Endometrial microvascular endothelial cells (primary cell): ENCODE measurements around the gene TLR4. TPM values are rescaled to one million over a fixed set of nuclear protein-coding genes. Genes with fewer than 3 reads are reported as not detected.

Experiments used
- in situ Hi-C: cut with HindIII; loops from 2 replicates; pipeline ENCODE4 v1.10.0; 2017; ENCODE audit warnings: low sequenced_read_pairs, low pct_unique_long_range_greater_than_20kb; ENCODE audit errors: inconsistent ontology term
- total RNA-seq: library from RNA; depleted of rRNA; stranded (reverse); fragments of >200 nt; gene quantifications from one replicate; pipeline ENCODE4 v1.2.3, GENCODE V29; 2015; ENCODE audit errors: inconsistent ontology term

TLR4 gene
- 55.4 TPM for total RNA-seq

GRCh38 chr9:117704024-117704575, at the start of gene TLR4:
Gene TLR4 (plus strand): TSS chr9:117704403. CDS start chr9:117704473, 70 bp downstream.
- in situ Hi-C loops: no loop called here

DNA sequence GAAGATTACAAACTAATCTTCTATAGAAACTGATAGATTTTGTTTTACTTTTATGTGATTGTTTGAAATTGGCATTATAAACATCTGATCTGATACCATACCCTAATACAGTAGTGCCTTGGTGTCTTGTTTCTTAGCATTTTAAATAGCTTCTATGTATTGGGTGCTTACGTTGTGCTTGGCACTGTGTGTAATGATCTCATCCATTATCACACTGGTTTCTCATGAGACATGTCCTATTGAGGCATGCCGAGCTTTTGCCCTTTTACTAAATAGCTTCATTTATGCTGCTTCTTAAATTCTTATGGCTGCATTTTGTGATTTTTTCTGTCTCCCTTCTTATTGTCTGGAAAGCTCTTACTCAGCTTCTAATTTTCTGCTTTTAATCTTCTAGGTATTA, 48.2 kb upstream of the TLR4 start:
- in situ Hi-C loops: no loop called here

DNA sequence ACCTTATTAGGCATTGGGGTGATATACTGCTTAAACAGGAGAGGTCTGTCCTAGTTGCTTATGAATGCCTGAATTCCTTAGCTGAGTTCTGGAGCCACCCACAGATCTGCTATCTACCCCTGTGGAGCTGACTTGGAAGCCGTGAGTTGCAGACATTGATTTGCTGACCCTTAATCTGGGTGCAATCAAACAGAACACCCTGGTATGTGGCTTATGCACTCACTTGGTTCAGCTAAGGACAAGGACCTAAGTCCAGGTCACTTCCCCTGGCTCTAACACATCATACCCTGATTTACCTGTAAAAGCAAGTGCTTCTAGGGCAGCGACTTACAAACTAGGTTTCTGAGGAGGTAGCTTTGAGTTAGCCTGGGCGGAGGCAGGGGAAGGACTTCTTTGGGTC, 41.6 kb upstream of the TLR4 start:
- in situ Hi-C loops: no loop called here

DNA sequence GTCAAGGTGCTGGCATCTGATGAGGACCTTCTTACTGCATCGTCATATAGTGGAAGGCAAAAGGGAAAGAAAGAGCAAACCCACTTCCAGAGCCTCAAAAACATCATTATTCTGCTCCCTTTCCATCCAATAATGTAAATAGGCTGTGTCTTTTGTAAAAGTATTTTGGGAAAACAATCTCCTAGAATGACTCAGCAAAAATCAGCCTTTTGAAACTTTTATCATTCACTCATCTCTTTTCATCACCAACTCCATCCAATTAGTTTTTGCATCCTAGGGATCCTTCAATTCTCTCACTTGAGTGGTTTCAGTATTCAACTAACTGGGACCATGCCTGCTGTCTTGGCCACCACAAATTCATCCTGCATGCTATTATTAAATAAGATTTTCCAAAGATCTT, 39.8 kb upstream of the TLR4 start:
- in situ Hi-C loops: no loop called here

DNA sequence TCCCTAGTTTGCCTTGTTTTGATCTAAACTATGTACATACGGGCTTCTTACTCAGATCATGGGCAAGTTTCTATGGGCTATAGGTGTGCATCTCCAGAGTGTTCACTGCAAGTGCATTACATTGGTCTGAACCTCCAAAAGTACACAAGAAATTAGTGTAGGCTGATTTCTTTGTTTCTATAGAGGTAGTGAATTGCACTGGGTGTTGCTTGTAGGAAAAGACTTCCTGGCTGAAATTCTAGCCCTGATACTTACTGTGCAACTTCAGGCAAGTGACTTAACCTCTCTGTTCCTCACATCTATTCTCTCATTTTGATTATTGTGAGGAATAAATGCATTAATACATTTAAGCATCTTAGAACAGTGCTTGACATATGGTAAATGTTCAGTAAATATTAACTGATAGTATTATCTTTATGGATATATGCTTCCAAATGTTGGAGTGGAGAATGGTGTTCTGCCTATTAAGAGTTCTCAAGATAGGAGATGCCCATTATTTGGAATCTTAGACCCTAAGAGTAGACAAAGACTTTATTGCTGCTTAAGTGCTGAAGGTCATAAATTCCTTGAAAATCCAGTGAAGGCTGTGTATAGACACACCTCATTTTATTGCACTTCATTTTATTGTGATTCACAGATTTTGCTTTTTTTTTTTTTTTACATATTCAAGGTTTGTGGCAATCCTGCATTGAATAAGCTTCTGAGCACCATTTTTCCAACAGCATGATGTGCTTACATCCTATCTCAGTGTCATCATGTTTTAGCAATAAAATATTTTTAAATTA, 38.4 kb upstream of the TLR4 start:
- in situ Hi-C loops: no loop called here

GRCh38 chr9:117671468-117671867, 32.7 kb upstream of the TLR4 start:
- in situ Hi-C loops: no loop called here

DNA sequence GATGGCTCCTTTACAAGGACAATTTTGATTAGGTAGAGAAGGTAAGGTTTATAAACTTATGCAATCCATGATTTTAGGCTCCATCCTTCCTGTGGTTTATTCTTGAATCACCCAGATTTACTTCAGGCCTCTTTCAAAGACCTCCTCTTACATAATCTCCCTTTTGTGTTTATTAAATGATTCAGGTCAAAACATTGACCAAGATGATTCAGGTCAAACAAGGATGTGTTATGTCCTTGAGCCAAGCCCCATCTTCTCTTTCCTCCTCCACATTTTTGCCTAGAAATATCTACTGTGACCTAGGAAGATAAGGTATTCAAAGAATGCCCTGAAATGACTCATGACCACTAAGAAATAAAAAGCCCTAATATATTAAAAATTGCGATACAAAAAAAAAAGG, 31.8 kb upstream of the TLR4 start:
- in situ Hi-C loops: no loop called here

GRCh38 chr9:117677572-117677971, 26.6 kb upstream of the TLR4 start:
- in situ Hi-C loops: no loop called here

GRCh38 chr9:117678871-117679270, 25.3 kb upstream of the TLR4 start:
- in situ Hi-C loops: no loop called here

DNA sequence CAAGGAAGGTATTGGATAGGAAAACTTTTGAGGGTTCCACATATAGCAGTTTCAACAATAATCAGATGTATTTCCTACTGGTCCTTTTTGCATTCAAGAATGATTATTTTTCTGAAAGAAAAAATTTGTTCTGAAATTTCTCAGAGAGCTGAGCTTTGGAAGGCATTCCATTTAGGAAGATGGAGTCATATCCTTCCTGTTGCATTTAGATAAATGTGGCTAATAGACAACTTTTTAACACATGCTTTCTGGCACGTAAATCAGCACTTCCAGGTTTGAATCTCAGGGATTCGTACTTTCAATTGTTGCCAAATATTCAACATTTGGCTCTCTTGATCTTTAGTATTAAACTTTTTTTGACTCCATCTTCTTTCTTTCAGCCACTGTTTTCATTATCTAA, 24.8 kb upstream of the TLR4 start:
- in situ Hi-C loops: no loop called here

DNA sequence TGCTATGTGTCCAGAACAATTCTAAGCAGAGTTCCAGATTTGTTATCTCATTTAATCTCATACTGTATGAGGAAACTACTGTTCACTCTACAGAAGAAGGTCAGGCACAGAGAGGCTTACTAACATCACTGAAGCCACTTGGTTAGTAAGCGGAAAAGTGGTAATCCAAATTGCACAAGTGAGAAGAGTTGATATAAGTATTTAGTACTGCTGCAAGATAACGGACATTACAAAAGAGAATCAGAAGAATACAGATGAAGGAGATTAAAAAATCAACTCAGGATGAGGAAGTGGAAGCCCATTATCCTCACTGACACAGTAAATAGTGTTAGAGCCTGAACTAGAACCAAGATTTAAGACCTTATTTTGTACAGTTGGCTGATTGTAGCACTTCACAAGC, 22.3 kb upstream of the TLR4 start:
- in situ Hi-C loops: no loop called here

- in situ Hi-C loops: no loop called here
Measured at GRCh38 chr9:117682955-117683710, 21.1 kb upstream of the TLR4 start.

DNA sequence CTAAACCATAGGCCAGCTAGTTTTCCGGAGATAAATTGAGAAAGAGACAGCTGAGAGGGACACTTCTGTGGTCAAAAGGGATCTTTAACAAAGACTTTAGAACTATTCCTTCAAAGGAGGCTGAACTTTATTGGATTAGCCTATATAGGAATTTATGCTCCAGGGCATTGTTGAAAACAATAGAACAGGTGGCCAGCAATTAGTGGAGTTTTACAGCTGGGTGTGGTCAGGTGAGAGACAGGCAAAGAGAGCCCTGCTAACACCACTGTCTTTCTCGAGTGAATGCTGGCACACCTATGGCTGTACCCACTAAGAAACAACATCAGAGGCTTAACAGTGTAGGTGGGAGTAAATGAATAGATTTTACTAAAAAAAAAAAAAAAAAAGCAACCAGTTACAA, 16.7 kb upstream of the TLR4 start:
- in situ Hi-C loops: no loop called here

DNA sequence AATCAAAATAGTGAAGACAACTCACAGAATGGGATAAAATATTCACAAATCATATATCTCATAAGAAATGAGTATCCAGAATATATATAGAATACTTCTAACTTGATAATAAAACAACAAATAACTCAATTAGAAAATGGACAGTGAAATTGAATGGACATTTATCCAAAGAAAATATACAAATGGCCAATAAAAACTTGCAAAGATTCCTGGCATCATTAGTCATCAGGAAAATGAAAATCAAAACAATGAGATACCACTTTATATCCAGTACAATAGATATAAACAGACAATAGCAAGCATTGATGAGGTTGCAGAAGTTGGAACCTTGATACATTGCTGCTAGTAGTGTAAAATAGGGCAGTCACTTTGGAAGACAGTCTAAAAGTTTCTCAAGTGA, 12.8 kb upstream of the TLR4 start:
- in situ Hi-C loops: no loop called here

DNA sequence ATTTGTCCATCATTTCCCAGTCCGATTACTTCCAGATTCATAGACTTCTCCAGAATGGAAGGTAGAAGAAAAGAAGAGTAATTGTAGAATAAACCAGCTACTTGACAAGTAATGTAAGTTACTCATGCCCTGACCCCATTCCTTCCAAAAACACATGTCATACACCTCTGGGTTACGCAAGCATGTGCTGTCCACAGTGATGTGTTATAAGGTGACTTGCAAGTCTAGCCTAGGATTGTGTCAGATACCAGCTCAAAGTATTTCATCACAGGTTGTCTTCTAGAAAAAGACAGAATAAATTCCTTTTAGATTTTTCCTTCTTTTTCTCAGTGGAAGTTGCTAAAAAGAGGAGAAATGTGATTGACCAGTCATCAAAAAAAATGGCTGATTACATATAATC, 8.0 kb upstream of the TLR4 start:
- in situ Hi-C loops: no loop called here

- in situ Hi-C loops: no loop called here
Measured at GRCh38 chr9:117697046-117697445, 7.2 kb upstream of the TLR4 start.

DNA sequence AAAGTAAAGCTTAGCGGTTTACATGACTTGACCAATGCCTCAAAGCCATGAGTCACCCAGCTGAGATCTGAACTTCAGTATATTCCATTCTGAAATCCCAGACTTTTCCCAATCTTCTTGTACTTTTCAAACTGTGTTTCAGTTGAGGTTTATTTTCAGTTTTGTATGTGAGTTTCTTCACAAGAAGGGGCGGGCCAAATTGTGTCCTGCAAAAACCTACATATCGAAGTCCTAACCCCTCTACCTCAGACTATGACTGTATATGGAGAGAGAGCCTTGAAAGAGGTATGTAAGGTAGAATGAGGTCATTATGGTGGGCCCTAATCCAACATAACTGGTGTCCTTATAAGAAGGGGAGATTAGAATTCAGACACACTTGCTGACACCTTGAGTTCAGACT, 666 bp upstream of the TLR4 start:
- in situ Hi-C loops: no loop called here

DNA sequence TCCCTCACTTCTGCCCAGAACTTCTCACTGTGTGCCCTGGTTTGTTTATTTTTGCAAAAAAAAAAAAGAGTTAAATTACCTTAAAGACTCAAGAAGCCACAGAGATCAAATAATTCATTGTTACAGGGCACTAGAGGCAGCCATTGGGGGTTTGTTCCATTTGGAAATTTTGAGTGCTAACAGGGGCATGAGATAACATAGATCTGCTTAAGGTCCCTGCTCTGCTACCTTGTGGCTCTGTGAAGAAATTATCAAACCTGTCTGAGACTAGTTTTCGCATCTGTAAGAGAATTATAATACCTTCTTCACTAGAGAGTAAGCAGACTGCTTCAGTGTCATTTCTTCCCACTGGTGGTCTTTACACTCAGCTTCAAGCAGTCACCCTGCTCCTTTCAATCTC, 394 bp downstream of the TLR4 start:
- in situ Hi-C loops: no loop called here

GRCh38 chr9:117705386-117705785, 1.2 kb downstream of the TLR4 start:
- in situ Hi-C loops: no loop called here

GRCh38 chr9:117706421-117707116, 2.4 kb downstream of the TLR4 start:
- in situ Hi-C loops: no loop called here
